OCI-LY3 (cell line): ENCODE data around the gene OR2D2.

ENCODE experiments used
- H2AFZ ChIP-seq: fragments of 200-600, 300-600 bp; shearing (Covaris generic); 2 replicates; pipeline ENCODE4 v1.6.0; 2014; ENCODE audit warnings: antibody characterized with exemption, low read depth, low read length
- H3K27ac ChIP-seq: fragments of 200-600, 300-600 bp; sonication (generic); 2 replicates; pipeline ENCODE4 v1.5.1; 2014; ENCODE audit warnings: mild to moderate bottlenecking, low read length, moderate library complexity, mixed read lengths
- H3K27me3 ChIP-seq: fragments of 200-600, 300-600 bp; sonication (generic); 2 replicates; pipeline ENCODE4 v1.6.1; 2014; ENCODE audit warnings: low read depth, low read length, mixed read lengths
- H3K36me3 ChIP-seq: fragments of 200-600, 300-600 bp; sonication (generic); replicated peaks from 2 replicates; pipeline ENCODE3; 2014; ENCODE audit warnings: low read depth, low read length, mixed read lengths
- H3K4me1 ChIP-seq: fragments of 300-600, 200-600 bp; sonication (generic); 2 replicates; pipeline ENCODE4 v1.6.1; 2014; ENCODE audit warnings: low read length, mixed read lengths
- H3K4me2 ChIP-seq: fragments of 200-600, 300-600 bp; sonication (generic); 2 replicates; pipeline ENCODE4 v1.6.1; 2014; ENCODE audit warnings: low read length, mixed read lengths
- H3K4me3 ChIP-seq: fragments of 300-600, 200-600 bp; sonication (generic); 2 replicates; pipeline ENCODE4 v1.5.1; 2014; ENCODE audit warnings: antibody characterized with exemption, mild to moderate bottlenecking, low read length, moderate library complexity
- H3K79me2 ChIP-seq: fragments of 300-600, 200-600 bp; shearing (Covaris generic); 2 replicates; pipeline ENCODE4 v1.6.1; 2014; ENCODE audit warnings: mild to moderate bottlenecking, low read length, mixed read lengths
- H3K9ac ChIP-seq: fragments of 300-600, 200-600 bp; shearing (Covaris generic); 2 replicates; pipeline ENCODE4 v1.6.0; 2014; ENCODE audit warnings: mild to moderate bottlenecking, low read length, moderate library complexity
- H3K9me3 ChIP-seq: fragments of 200-600, 300-600 bp; shearing (Covaris generic); 2 replicates; pipeline ENCODE4 v1.6.1; 2014; ENCODE audit warnings: low read length, mixed read lengths; ENCODE audit not compliant: insufficient read depth
- H4K20me1 ChIP-seq: fragments of 200-600, 300-600 bp; sonication (generic); 2 replicates; pipeline ENCODE4 v1.6.1; 2016; ENCODE audit warnings: low read length, mixed read lengths; ENCODE audit not compliant: insufficient read depth
- EZH2phosphoT487 ChIP-seq: fragments of 200-600 bp; shearing (Covaris generic); IDR thresholded peaks from 2 replicates; pipeline ENCODE4 v1.6.1; 2018; ENCODE audit warnings: antibody characterized with exemption, mixed run types, low read depth
- TF ChIP-seq, protein P1 (sequence below): fragments of 200-600, 300-600 bp; sonication (generic); IDR thresholded peaks from 2 replicates; pipeline ENCODE4 v1.5.1; 2014; ENCODE audit warnings: antibody characterized with exemption, low read length, low read depth

OR2D2 gene

DNA sequence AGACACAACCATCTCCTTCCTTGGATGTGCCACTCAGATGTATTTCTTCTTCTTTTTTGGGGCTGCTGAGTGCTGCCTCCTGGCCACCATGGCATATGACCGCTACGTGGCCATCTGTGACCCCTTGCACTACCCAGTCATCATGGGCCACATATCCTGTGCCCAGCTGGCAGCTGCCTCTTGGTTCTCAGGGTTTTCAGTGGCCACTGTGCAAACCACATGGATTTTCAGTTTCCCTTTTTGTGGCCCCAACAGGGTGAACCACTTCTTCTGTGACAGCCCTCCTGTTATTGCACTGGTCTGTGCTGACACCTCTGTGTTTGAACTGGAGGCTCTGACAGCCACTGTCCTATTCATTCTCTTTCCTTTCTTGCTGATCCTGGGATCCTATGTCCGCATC, 15.4 kb downstream of the OR2D2 start:
- H3K4me2 ChIP-seq = no peak overlapping the region

DNA sequence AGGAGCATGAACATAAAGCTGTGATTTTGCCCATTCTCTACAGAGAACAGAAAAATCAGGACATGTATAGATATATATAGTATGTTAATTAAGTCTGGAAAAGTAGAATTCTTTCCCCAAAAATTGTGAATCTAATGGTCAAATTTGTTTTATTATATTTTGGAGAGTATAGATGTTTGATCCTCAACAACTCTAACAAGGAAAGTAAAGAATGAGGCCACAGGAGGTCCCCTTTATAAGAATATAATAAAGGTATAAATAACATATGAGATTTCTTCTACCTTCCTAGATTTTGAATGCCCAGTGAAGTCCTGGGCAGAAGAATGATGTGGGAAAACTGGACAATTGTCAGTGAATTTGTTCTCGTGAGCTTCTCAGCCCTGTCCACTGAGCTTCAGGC, 16.0 kb downstream of the OR2D2 start, which contains the start of gene OR10A4:
TSS of gene OR10A4 (plus strand) at position 301 of the 400 bp plus-strand sequence. CDS start at position 324, 23 bp downstream.
- Histone ChIP-seq H3K79me2 (no peaks in the 10 kb centered on the region), H3K4me1 (peaks cover 5% of the 10 kb centered on the region; the same call in 1 of the 2 replicates), H2AFZ (no peak within 1 kb of the TSS), H3K9ac (no peak within 1 kb of the TSS), H3K27ac (no peak within 1 kb of the TSS), H3K27me3 (no peaks in the 10 kb centered on the region), H3K36me3 (no peaks in the 10 kb centered on the region), H3K4me2 (no peak within 1 kb of the TSS), H3K4me3 (no peak within 1 kb of the TSS), H3K9me3 (no peaks in the 10 kb centered on the region), H4K20me1 (no peaks in the 10 kb centered on the region)
- TF ChIP-seq, protein P1, sequence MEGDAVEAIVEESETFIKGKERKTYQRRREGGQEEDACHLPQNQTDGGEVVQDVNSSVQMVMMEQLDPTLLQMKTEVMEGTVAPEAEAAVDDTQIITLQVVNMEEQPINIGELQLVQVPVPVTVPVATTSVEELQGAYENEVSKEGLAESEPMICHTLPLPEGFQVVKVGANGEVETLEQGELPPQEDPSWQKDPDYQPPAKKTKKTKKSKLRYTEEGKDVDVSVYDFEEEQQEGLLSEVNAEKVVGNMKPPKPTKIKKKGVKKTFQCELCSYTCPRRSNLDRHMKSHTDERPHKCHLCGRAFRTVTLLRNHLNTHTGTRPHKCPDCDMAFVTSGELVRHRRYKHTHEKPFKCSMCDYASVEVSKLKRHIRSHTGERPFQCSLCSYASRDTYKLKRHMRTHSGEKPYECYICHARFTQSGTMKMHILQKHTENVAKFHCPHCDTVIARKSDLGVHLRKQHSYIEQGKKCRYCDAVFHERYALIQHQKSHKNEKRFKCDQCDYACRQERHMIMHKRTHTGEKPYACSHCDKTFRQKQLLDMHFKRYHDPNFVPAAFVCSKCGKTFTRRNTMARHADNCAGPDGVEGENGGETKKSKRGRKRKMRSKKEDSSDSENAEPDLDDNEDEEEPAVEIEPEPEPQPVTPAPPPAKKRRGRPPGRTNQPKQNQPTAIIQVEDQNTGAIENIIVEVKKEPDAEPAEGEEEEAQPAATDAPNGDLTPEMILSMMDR = no peak
- no peak for TF ChIP-seq EZH2phosphoT487

More for the DNA sequence above, 15.4 kb downstream of the OR2D2 start:
- TF ChIP-seq EZH2phosphoT487 = no peak
- TF ChIP-seq, protein P1 = no peak
- Histone ChIP-seq H2AFZ (no peak overlapping the region), H4K20me1 (no peaks in the 10 kb centered on the region), H3K4me1 (peaks cover 5% of the 10 kb centered on the region; the same call in 1 of the 2 replicates), H3K36me3 (no peaks in the 10 kb centered on the region), H3K79me2 (no peaks in the 10 kb centered on the region), H3K27me3 (no peaks in the 10 kb centered on the region), H3K9me3 (no peaks in the 10 kb centered on the region), H3K9ac (no peak overlapping the region), H3K4me3 (no peak overlapping the region), H3K27ac (no peak overlapping the region)

DNA sequence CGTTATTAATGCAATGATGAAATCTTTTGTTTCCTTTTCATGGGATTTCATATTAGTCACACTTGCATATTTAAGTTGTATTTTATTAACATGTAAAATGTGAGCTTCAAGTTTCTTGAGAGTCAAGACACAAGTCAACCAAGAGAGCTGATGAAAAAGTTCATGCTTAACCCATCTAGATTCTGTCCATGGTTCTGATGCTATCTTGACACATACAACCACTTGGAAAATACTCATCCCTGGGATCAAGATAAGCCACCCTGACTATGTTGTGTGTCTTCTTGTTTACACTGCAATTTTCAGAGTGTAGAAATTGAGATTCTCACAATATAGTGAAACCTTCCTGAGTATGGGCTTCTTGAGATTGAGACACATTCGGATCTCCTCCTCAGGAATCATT, 16.5 kb downstream of the OR2D2 start:
- TF ChIP-seq, protein P1 = no peak
- TF ChIP-seq EZH2phosphoT487 = no peak
- no peaks in the 10 kb centered on the region for H4K20me1 ChIP-seq
- no peak overlapping the region for H2AFZ ChIP-seq
- peaks cover 5% of the 10 kb centered on the region; the same call in 1 of the 2 replicates for H3K4me1 ChIP-seq
- no peaks in the 10 kb centered on the region for H3K27me3 ChIP-seq
- H3K9ac ChIP-seq = no peak overlapping the region
- H3K4me2 ChIP-seq = no peak overlapping the region
- H3K36me3 ChIP-seq = no peaks in the 10 kb centered on the region
- no peak overlapping the region for H3K27ac ChIP-seq
- no peak overlapping the region for H3K4me3 ChIP-seq
- H3K9me3 ChIP-seq = no peaks in the 10 kb centered on the region
- no peaks in the 10 kb centered on the region for H3K79me2 ChIP-seq

DNA sequence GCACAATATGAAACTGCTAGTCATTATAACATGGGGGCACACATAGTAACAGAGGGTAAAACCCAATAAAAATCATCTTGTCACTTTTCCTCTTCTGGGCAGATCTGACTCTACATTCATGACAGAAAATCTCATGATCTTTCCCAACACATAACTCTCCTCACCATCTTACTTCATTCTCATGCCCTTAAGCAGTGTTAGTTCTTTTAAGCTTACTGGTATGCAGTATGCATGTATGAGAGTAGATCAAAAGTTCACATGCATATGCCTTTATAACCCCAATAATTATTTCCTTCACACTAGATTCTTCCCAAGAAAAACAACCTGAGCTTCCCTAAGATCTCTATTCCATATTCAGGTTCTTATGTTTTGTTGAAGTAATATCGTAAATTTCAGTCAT, 21.0 kb downstream of the OR2D2 start:
- no peak overlapping the region for H3K9ac ChIP-seq
- H3K36me3 ChIP-seq = no peaks in the 10 kb centered on the region
- no peak overlapping the region for H3K4me3 ChIP-seq
- H4K20me1 ChIP-seq = no peaks in the 10 kb centered on the region
- no peak for TF ChIP-seq EZH2phosphoT487
- TF ChIP-seq, protein P1 = no peak
- H3K9me3 ChIP-seq = no peaks in the 10 kb centered on the region
- no peak overlapping the region for H3K27ac ChIP-seq
- no peaks in the 10 kb centered on the region for H3K79me2 ChIP-seq
- H3K27me3 ChIP-seq = no peaks in the 10 kb centered on the region
- no peaks in the 10 kb centered on the region for H3K4me1 ChIP-seq
- no peak overlapping the region for H3K4me2 ChIP-seq
- no peak overlapping the region for H2AFZ ChIP-seq
